Activated CD8-positive, alpha-beta memory T cell treated with anti-CD3 and anti-CD28 coated beads for 24 hours (primary cell): ENCODE results near the gene ELFN1.

ENCODE experiments used
- DNase-seq: peaks from one replicate; pipeline ENCODE4 v3.0.0-alpha.2; 2020

Gene ELFN1

GRCh38 chr7:1643270-1644092 lies 26.6 kb upstream of the ELFN1 start:
- DNase-seq = no peak

DNA sequence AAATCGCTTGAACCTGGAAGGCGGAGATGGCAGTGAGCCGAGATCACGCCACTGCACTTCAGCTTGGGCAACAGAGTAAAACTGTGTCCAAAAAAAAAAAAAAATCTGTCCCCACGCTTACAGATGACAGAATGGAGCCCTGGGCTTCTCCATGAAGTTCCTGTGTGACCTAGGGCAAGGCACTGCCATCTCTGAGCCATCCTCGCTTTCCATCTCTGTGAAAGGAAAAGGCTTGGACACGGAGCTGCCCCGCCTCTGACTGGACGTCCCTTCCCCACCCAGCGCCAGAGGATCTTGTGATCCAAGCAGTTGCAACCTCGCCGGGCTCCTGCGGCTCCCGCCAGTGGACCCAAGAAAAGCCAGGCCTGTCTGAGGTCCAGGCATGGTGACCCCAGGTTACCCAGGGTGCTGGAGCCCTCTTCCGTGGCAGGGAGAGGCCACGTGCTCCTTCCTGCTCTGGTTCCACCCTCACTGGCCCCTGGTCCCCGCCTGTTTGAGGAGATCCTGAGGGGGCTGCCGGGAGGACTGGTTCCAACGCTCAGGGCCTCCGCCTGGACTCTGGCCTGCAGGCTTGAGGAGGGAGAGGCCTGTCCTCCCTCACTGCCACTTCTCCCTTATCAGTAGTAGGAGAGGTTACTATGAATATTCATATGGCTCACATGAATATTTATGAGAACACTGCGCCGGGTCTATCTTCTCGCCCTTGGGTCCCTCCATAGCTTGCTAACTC lies 25.6 kb upstream of the ELFN1 start:
- no peak for DNase-seq

- DNase-seq = no peak
Measured at GRCh38 chr7:1645071-1645409, 25.0 kb upstream of the ELFN1 start.

DNA sequence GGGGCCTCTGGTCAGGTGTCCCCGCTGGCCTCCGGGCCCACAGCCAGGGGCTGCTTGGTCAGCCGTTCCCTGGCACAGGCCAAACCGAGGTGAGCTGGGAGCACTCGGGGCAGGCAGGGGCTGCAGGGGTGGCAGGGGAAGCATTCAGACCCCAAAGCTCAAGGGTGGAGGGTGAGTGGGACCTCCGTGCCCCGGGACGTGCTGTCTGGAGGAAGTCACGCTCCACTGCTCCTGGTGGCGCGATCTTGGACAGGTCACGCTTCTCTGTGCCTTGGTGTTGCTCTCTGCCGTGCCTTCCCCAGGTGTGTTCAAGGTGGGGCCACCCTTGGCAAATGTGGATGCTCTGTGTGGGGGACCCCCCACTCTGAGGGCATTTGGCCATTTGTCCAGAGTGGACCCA lies 24.6 kb upstream of the ELFN1 start:
- DNase-seq = no peak

DNA sequence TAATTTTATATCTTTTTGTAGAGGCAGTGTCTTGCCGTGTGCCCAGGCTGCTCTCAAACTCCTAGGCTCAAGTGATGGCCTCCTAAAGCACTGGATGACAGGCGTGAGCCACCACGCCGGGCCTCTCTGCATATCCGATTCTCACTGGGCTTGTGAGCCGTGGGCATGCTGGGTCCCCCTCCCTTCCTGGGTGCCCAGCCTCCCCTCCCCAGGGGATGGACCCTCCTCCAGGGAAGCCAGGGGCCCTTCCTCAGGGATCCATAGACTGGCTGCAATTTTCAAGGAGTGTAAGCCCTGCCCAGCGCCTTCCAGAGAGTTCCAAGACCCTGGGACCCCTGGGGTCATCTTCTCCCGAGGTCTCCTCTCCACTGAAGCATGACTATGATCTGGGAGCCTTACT lies 23.7 kb upstream of the ELFN1 start:
- DNase-seq = no peak

- DNase-seq = no peak
Measured at GRCh38 chr7:1646957-1647891, 22.9 kb upstream of the ELFN1 start.

DNA sequence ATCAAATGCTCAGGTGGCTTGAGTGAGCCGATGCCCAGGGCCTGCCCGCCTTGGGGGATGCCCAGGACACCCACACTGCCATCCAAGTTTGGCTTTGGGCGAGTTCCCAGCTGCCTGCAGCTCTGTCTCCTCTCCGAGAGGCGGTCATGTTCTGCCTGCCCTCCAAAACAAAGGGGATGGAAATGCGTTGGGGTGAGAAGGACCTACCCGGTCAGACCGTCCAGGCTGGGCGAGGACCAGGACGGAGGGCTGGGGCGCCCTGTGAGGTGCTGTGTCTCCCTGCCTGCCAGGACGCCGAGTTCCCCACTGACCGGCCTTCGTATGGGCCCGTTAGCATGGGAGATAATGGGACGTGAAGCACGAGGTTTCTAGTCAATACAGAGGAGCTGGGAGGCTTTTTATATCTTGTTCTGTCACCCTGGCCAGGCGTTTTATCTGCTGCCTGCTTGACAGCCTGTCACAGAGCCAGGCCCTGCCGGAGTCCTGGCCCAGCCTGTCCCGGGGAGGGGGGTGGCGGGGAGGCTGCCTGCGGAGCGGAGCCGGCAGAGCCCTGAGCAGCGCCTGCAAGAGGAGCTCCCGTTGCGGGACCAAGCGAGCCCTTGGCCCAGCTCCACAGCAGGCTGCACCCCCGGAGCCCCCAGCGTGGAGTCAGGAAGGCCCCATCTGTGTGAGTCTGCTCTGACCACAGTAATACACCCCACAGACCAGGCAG lies 22.0 kb upstream of the ELFN1 start:
- no peak for DNase-seq

- DNase-seq = no peak
Measured at GRCh38 chr7:1649751-1650326, 20.2 kb upstream of the ELFN1 start.

DNA sequence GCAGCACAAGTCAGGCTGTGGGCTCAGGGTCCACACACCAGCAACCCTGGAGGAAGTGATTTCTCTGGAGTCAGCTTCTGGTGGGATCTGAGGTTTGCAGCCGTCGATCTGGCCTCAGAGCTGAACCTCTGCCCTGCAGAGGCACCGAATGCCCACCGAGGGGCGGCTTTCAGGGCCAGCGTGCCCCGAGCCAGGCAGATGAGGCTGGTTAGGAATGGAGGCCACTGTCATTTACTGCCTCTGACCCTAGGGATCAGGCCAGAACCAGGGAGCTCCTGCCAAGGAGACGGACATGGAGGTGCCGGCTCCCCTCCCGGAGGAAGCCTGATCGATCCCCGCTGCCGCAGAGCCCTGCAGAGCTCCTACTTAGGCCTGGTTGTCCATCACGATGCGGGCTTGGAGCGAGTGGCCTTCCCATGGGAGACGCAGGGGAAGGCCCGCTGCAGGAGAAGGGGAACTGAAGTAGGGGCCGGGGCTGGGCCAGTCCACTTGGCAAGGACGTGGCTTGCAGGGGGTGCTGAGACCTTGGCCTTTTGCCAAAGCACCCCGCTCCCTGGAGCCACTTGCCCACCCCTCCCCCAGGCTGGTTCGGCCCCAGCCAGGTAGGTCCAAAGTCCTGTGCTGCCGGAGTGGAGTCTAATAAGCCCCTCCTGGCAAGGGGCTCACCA lies 19.6 kb upstream of the ELFN1 start:
- DNase-seq = no peak

GRCh38 chr7:1651031-1651446 lies 19.0 kb upstream of the ELFN1 start:
- no peak for DNase-seq

- no peak for DNase-seq
Measured at GRCh38 chr7:1651891-1652290, 18.2 kb upstream of the ELFN1 start.

DNA sequence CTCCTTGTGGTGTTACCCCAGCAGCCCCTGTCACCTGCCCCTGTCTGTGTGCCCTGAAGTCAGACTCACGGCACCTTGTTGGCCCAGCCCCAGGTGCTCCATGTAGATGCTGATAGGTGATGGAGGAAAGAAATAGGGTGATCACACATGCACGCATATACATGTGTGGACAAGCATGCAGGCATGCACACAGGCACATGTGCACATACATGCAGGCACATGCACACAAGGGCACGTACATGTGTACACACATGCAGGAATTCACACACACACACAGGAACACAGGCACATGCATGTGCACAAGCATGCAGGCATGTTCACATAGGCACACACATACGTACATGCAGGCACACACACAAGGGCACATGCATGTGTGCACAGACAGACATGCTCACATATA lies 16.6 kb upstream of the ELFN1 start:
- no peak for DNase-seq

DNA sequence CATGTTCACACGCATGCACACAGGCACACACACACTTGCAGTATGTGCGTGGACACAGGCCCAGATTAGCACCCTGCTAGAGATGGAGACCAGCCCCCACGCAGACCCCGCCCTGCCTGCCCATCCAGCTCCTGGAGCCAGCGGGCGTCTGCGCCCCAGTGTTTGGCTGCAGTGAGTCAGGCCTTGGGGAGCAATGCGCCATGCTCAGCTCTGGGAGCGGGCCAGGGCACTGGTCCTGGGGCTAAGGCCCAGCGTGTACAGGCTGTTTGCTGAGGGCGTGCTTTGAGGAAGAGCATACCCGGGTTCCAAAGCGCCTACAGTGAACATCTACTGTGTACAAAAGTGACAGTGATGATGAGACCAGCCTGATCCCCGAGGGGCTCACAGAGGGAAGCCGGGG lies 16.0 kb upstream of the ELFN1 start:
- no peak for DNase-seq

GRCh38 chr7:1654738-1655475 lies 15.2 kb upstream of the ELFN1 start:
- no peak for DNase-seq

- no peak for DNase-seq
Measured at GRCh38 chr7:1659696-1660095, 10.4 kb upstream of the ELFN1 start.

DNA sequence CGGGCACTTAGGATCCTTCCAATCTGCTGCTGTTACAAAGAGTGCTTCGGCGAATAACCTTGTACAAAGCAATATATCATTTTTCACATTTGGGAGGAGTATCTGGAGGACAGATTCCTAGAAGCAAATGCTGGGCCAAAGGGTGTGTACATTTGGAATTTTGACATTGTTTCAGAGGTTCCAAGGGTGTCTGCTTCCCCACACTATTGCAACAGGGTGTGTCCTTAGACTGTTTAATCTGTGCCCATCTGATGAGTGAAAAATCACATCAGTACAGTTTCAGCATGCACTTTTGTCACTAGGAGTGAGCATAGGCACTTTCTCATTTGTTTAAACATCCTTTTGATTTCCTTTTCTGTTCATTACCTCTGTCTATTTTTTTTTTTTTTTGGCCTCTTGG lies 8.6 kb upstream of the ELFN1 start:
- DNase-seq = no peak

- DNase-seq = no peak
Measured at GRCh38 chr7:1662101-1662500, 8.0 kb upstream of the ELFN1 start.

GRCh38 chr7:1662767-1663166 lies 7.3 kb upstream of the ELFN1 start:
- no peak for DNase-seq

DNA sequence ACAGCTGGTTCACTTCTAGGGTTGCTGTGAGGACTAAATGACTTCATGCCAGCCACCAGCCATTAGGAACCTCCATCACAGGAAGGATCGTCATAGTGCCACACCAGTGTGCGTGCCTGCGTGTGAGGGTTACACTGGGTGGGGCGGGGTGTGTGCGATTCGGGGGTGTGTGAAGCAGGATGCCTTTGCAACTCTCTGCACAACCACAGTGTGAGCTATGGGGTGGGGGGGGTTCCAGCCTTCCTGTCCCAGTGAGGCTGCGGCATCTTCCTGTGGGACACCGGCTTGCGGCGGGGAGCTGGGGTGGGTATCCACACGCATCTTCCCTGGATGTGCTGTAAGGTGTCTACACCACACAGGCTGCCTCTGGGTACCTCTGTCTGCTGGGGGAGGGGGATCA lies 6.9 kb upstream of the ELFN1 start:
- no peak for DNase-seq

- DNase-seq = peak; percentile 59
Measured at GRCh38 chr7:1663857-1664651, 6.0 kb upstream of the ELFN1 start.
